Bronchial epithelial cell (primary cell): ENCODE results near the gene ASPDH. TPM values are rescaled to one million over a fixed set of nuclear protein-coding genes. Genes with fewer than 3 reads are reported as not detected.

Experiments
- DNase-seq: peaks from one replicate; pipeline ENCODE4 v3.0.0-alpha.2; 2010; ENCODE audit warnings: low read depth
- FAIRE-seq: peaks from 2 replicates; lab custom pipeline; 2011; peaks lifted over from hg19 to GRCh38; lab: Jason Lieb, UNC
- H3K27me3 ChIP-seq: 2 replicates; pipeline ENCODE4 v1.5.1; 2011; ENCODE audit warnings: low read length; ENCODE audit not compliant: control insufficient read depth, insufficient read depth
- H3K36me3 ChIP-seq: 2 replicates; pipeline ENCODE4 v1.5.1; 2011; ENCODE audit warnings: low read length; ENCODE audit not compliant: control insufficient read depth, insufficient read depth
- H3K4me3 ChIP-seq: 2 replicates; pipeline ENCODE4 v1.5.1; 2011; ENCODE audit warnings: mild to moderate bottlenecking, low read depth, low read length, control low read depth
- total RNA-seq: library from RNA; depleted of rRNA; stranded (reverse); fragments of >200 nt; gene quantifications from 2 replicates; pipeline ENCODE4 v1.2.1, GENCODE V29; 2014
- TF ChIP-seq, protein P1 (sequence below): IDR thresholded peaks from 2 replicates; pipeline ENCODE4 v1.5.1; 2011; ENCODE audit warnings: mild to moderate bottlenecking, moderate library complexity, low read length, control low read depth, inconsistent platforms; ENCODE audit not compliant: insufficient read depth, severe bottlenecking

Gene ASPDH
- total RNA-seq, 1 donor from 2014 or later, result not detected

DNA sequence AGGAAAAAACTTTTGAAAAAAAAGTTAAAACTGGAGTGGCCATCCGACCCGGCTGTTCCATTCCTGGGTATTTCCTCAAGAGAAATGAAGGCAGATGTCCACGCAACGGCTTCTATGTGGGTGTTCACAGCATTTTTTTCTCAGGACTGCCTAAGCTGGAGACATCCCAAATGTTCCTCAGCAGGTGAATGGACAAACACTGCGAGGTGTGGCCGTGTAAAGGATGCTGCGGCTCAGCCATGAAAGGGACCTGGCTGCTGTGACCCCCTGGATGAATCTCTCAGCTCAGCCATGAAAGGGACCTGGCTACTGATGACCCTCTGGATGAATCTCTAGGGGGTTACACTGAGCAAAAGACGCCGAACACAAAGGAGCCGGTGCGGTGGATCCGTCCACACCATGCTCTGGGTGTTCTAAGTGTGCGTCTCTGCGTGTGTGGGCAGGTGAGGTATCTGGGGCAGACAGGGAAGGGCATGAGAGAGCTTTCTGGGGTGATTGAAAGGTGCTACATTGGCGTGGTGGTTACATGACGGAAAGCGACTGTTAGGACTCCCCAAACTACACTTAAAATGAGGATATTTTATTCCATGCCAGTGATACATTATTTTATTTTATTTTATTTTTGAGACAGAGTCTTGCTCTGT, 7.2 kb upstream of the ASPDH start:
- Histone ChIP-seq H3K27me3 (no peaks in the 10 kb centered on the region), H3K4me3 (no peak overlapping the region), H3K36me3 (no peaks in the 10 kb centered on the region)
- FAIRE-seq, result no peak
- DNase-seq, result no peak
- TF ChIP-seq, protein P1, sequence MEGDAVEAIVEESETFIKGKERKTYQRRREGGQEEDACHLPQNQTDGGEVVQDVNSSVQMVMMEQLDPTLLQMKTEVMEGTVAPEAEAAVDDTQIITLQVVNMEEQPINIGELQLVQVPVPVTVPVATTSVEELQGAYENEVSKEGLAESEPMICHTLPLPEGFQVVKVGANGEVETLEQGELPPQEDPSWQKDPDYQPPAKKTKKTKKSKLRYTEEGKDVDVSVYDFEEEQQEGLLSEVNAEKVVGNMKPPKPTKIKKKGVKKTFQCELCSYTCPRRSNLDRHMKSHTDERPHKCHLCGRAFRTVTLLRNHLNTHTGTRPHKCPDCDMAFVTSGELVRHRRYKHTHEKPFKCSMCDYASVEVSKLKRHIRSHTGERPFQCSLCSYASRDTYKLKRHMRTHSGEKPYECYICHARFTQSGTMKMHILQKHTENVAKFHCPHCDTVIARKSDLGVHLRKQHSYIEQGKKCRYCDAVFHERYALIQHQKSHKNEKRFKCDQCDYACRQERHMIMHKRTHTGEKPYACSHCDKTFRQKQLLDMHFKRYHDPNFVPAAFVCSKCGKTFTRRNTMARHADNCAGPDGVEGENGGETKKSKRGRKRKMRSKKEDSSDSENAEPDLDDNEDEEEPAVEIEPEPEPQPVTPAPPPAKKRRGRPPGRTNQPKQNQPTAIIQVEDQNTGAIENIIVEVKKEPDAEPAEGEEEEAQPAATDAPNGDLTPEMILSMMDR, result no peak

DNA sequence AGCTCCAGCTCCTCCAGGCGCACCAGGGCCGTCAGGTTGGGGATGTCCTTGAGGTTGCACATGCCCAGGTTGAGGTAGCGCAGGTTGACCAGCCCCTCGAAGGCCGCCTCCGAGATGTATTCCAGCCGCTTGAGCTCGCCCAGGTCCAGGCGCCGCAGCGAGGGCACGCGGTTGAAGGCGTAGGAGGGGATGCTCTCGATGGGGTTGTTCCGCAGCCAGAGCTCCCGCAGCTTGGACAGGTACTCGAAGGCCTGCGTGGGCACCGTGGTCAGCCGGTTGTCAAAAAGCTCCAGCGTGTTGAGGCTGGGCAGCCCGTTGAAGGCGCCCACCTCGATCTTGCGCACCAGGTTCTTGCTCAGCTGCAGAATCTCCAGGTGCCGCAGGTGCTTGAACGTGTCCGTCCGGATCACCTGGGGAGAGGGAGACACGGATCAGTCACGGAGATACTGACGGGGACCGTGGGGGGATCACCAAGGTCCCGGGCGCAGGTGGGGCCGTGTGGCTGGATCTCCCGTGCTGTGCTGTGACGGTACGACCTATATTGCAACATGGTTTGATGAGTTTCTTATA, 5.4 kb upstream of the ASPDH start:
- TF ChIP-seq, protein P1, result no peak
- FAIRE-seq, result no peak
- DNase-seq, result no peak
- no peaks in the 10 kb centered on the region for H3K36me3 ChIP-seq
- no peaks in the 10 kb centered on the region for H3K27me3 ChIP-seq
- H3K4me3 ChIP-seq, result no peak overlapping the region

DNA sequence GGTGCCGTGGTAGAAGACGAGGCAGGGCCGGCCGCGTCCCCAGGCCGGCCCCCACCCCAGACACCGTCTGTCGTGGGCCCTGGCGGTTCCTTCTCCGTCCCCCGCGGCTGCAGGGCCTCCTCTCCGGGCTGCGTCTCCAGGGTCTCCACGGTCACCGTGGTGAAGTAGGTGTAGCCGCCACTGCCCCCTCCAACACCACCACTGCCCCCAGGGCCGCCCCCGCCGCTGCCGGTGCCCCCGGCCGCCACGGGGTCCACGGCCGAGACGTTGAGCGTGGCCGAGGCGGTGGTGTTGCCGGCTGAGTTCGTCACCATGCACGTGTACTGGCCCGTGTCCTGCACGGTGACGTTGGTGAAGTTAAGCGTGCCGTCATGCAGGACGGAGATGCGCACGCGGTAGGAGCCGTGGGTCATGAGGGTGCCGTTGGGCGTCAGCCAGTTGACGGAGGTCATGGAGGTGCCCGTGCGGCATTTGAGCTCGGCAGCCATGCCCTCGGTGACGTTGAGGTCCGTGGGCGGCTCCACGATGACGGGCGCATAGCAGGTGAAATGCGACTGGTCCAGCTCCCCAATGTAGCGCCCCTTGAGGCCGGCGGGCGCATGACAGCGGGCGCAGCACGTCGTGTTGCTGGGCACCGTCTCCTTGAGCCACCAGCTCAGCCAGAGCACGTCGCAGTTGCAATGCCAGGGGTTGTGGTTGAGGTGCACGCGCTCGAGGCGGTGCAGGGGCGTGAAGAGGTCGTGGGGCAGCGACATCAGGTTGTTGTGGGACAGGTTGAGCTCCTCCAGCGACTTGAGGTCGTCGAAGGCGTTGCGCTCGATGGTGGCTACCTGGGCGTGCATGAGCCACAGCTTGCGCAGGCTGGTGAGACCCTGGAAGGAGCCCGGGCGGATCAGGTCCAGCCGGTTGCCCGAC, 4.6 kb upstream of the ASPDH start:
- FAIRE-seq (no peak), DNase-seq (no peak)
- TF ChIP-seq, protein P1, result no peak
- H3K36me3 ChIP-seq, result no peaks in the 10 kb centered on the region
- no peak overlapping the region for H3K4me3 ChIP-seq
- H3K27me3 ChIP-seq, result no peaks in the 10 kb centered on the region

DNA sequence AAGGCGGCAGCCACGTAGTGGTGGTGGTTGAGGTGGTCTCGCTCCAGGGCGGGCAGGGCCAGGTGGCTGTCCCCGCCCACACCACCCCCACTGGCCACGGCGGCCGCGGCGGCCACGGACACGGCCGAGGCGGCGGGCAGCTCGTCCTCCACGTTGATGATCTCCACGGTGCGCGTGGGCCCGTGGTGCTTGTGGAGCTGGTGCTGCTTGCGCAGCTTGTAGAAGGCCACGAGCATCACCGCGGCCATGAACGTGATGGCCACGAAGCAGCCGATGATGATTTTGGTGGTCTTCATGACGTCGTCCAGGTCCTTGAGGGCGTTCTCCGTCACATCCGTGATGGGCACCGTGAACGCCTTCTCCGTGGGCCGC, 4.0 kb upstream of the ASPDH start:
- H3K4me3 ChIP-seq, result no peak overlapping the region
- no peaks in the 10 kb centered on the region for H3K27me3 ChIP-seq
- DNase-seq, result no peak
- FAIRE-seq, result no peak
- TF ChIP-seq, protein P1, result no peak
- no peaks in the 10 kb centered on the region for H3K36me3 ChIP-seq

DNA sequence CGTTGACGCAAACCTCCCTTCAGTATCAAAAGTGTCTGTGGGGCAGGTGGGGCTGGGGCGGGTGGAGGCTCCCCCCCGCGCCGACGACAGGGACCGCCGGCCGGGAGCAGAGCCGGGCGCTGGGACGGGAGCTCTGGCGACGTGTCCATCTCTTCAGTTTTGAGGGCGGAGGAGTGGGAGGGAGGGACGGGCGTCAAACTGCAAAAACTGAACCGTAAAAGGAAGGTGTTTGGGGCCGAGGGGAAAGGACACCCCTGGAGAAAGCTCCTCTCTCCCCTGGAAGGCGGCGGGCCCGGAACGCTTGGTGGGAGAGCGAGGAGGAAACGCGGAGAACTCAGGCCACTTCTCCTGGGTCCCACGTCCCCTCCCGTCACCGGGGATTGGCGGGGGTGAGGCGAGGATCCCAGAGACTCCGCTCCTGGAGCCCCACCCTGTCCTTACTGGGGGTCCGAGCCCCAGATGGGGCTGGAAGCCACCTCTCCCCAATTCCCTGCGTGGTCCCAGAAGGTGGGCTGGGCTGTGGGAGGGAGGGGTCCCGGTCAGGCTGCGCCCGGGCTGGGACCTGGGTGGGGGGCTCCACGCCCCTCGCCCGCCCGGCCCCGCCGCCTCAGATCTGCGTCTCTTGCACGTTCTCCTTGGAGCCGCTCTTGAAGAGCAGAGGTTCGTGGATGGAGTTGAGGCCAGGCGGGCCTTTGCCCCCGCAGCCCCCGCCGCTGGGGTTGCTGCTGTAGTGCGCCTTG, 3.4 kb upstream of the ASPDH start:
- H3K36me3 ChIP-seq, result no peaks in the 10 kb centered on the region
- TF ChIP-seq, protein P1, result no peak
- DNase-seq (no peak), FAIRE-seq (no peak)
- H3K4me3 ChIP-seq, result no peak overlapping the region
- H3K27me3 ChIP-seq, result no peaks in the 10 kb centered on the region
